NOMO-1 treated with DMSO at 0.1 percent for 48 hours (cell line): ENCODE measurements around the gene RRBP1.
"Not testable (repeated sequence)": the region's sequence is repeated elsewhere in the genome, so short reads cannot be mapped to it uniquely, and the experiment has no call there.

Experiments
- DNase-seq: peaks from one replicate; lab custom pipeline; 2025; ENCODE audit not compliant: unreplicated experiment; lab: John Stamatoyannopoulos, UW

RRBP1 gene

GRCh38 chr20:17708675-17709360, 26.8 kb upstream of the RRBP1 start:
- no peak for DNase-seq

- DNase-seq = not testable (repeated sequence)
Measured at GRCh38 chr20:17707951-17708350, 25.9 kb upstream of the RRBP1 start.

GRCh38 chr20:17706632-17707031, 24.6 kb upstream of the RRBP1 start:
- DNase-seq = no peak

- DNase-seq = no peak
Measured at GRCh38 chr20:17705916-17706315, 23.9 kb upstream of the RRBP1 start.

GRCh38 chr20:17704589-17705317, 22.7 kb upstream of the RRBP1 start:
- DNase-seq = no peak

- no peak for DNase-seq
Measured at GRCh38 chr20:17701826-17702225, 19.8 kb upstream of the RRBP1 start.

GRCh38 chr20:17700637-17701036, 18.6 kb upstream of the RRBP1 start:
- DNase-seq = no peak

GRCh38 chr20:17699931-17700351, 17.9 kb upstream of the RRBP1 start, which contains the start of gene BANF2:
TSS of gene BANF2 (plus strand) at chr20:17699966. CDS start at chr20:17725026, 25,060 bp downstream.
- no peak for DNase-seq

- DNase-seq = no peak
Measured at GRCh38 chr20:17698384-17698783, 16.3 kb upstream of the RRBP1 start.

GRCh38 chr20:17697171-17697570, 15.1 kb upstream of the RRBP1 start:
- DNase-seq = no peak

GRCh38 chr20:17696287-17696686, 14.2 kb upstream of the RRBP1 start:
- DNase-seq = no peak

GRCh38 chr20:17694767-17695166, 12.7 kb upstream of the RRBP1 start:
- DNase-seq = no peak

- no peak for DNase-seq
Measured at GRCh38 chr20:17693444-17694001, 11.5 kb upstream of the RRBP1 start.

GRCh38 chr20:17691758-17692157, 9.7 kb upstream of the RRBP1 start:
- no peak for DNase-seq

- DNase-seq = no peak
Measured at GRCh38 chr20:17690144-17690543, 8.1 kb upstream of the RRBP1 start.

- DNase-seq = no peak
Measured at GRCh38 chr20:17688965-17689364, 6.9 kb upstream of the RRBP1 start.

GRCh38 chr20:17687800-17688199, 5.8 kb upstream of the RRBP1 start:
- DNase-seq = no peak

GRCh38 chr20:17685168-17685567, 3.1 kb upstream of the RRBP1 start:
- no peak for DNase-seq

- no peak for DNase-seq
Measured at GRCh38 chr20:17684077-17684888, 2.2 kb upstream of the RRBP1 start.

- no peak for DNase-seq
Measured at GRCh38 chr20:17683218-17684076, 1.4 kb upstream of the RRBP1 start.

GRCh38 chr20:17682889-17683198, 802 bp upstream of the RRBP1 start:
- no peak for DNase-seq
